HepG2 (cell line): Measurements from ENCODE around the gene CHN2. TPM values are rescaled to one million over a fixed set of nuclear protein-coding genes. Genes with fewer than 3 reads are reported as not detected.

Source experiments
- AGO2 ChIP-seq: fragments of 200-400 bp; formaldehyde crosslinking; optimal IDR thresholded peaks from 2 replicates; pipeline ENCODE3; 2017; ENCODE audit warnings: mild to moderate bottlenecking, low read depth, low read length, moderate library complexity
- FOXP1 ChIP-seq, 2 experiments: fragments of 450-650 bp in 1 of 2; IDR thresholded peaks; 2 replicates each; pipeline ENCODE4 v1.6.1; 2017 to 2018; ENCODE audit warnings: antibody characterized with exemption in 1 of 2
- RXRA ChIP-seq: sonication (generic); formaldehyde crosslinking; IDR thresholded peaks from 2 replicates; pipeline ENCODE4 v1.5.1; 2020; ENCODE audit warnings: missing genetic modification reagents
- SOX6 ChIP-seq, 2 experiments: fragments of 450-650 bp in 1 of 2; sonication (generic) in 1 of 2; formaldehyde crosslinking in 1 of 2; IDR thresholded peaks; 2 replicates each; pipeline versions ENCODE4 v1.4.0 to v1.6.1; 2017 to 2020; ENCODE audit warnings: antibody characterized with exemption in 1 of 2, mild to moderate bottlenecking in 1 of 2, missing genetic modification reagents in 1 of 2
- SPEN ChIP-seq: sonication (generic); formaldehyde crosslinking; IDR thresholded peaks from 2 replicates; pipeline ENCODE4 v1.5.1; 2020; ENCODE audit warnings: low read depth, mild to moderate bottlenecking, missing genetic modification reagents
- TAF1 ChIP-seq: sonication (generic); formaldehyde crosslinking; IDR thresholded peaks from 2 replicates; pipeline ENCODE4 v1.4.0; 2020; ENCODE audit warnings: missing genetic modification reagents
- ZNF17 ChIP-seq: sonication (generic); formaldehyde crosslinking; IDR thresholded peaks from 2 replicates; pipeline ENCODE4 v1.5.0; 2020; ENCODE audit warnings: mild to moderate bottlenecking, missing genetic modification reagents
- ZNF274 ChIP-seq: sonication (generic); formaldehyde crosslinking; IDR thresholded peaks from 2 replicates; pipeline ENCODE4 v1.5.1; 2020; ENCODE audit warnings: mild to moderate bottlenecking, missing genetic modification reagents
- ZNF550 ChIP-seq: sonication (generic); formaldehyde crosslinking; IDR thresholded peaks from 2 replicates; pipeline ENCODE4 v1.4.0; 2020; ENCODE audit warnings: mild to moderate bottlenecking, missing genetic modification reagents, borderline replicate concordance
- polyA plus RNA-seq, 8 experiments: library from polyadenylated mRNA; depleted of rRNA in 3 of 8; stranded (reverse) in 7 of 8; unstranded in 1 of 8; fragments of >200 nt; fragmentation: Illumina TruSeq in 4 of 8; extraction: Trizol in 4 of 8; gene quantifications; 2 replicates each; pipeline versions ENCODE4 v1.2.1 to v1.2.3, GENCODE V29; 2011 to 2016; ENCODE audit warnings: low read depth in 4 of 8, missing spikeins in 1 of 8, mixed read lengths in 1 of 8; ENCODE audit not compliant: insufficient read depth in 1 of 8
- total RNA-seq, 5 experiments: library from RNA; depleted of rRNA; stranded (reverse); fragments of >200 nt; fragmentation: Illumina TruSeq; extraction: Trizol; gene quantifications; 2 replicates each; pipeline ENCODE4 v1.2.3, GENCODE V29; 2016; ENCODE audit warnings: low read depth in 1 of 5
- TF ChIP-seq, protein P1 (sequence below): sonication (generic); formaldehyde crosslinking; IDR thresholded peaks from one replicate; pipeline ENCODE4 v1.5.1; 2020; ENCODE audit warnings: mild to moderate bottlenecking, missing genetic modification reagents; ENCODE audit errors: not compliant biosample characterization
- TF ChIP-seq, protein P2 (sequence below): sonication (generic); formaldehyde crosslinking; IDR thresholded peaks from 2 replicates; pipeline ENCODE4 v1.5.0; 2020; ENCODE audit warnings: missing genetic modification reagents
- TF ChIP-seq, protein P3 (sequence below): sonication (generic); formaldehyde crosslinking; IDR thresholded peaks from 2 replicates; pipeline ENCODE4 v1.4.0; 2020; ENCODE audit warnings: missing genetic modification reagents, low read depth, mild to moderate bottlenecking, borderline replicate concordance
- TF ChIP-seq, protein P4 (sequence below): IDR thresholded peaks from 2 replicates; pipeline ENCODE4 v1.6.1; 2016
- TF ChIP-seq, protein P5 (sequence below): sonication (generic); formaldehyde crosslinking; IDR thresholded peaks from 2 replicates; pipeline ENCODE4 v1.5.1; 2020; ENCODE audit warnings: missing genetic modification reagents, mild to moderate bottlenecking, borderline replicate concordance

CHN2 gene
- total and polyA plus RNA-seq, 2 of the 13 experiments (the other 11 are each of a cell fraction or from before 2014, with no cell fraction given): 23.5 to 30.5 TPM

DNA sequence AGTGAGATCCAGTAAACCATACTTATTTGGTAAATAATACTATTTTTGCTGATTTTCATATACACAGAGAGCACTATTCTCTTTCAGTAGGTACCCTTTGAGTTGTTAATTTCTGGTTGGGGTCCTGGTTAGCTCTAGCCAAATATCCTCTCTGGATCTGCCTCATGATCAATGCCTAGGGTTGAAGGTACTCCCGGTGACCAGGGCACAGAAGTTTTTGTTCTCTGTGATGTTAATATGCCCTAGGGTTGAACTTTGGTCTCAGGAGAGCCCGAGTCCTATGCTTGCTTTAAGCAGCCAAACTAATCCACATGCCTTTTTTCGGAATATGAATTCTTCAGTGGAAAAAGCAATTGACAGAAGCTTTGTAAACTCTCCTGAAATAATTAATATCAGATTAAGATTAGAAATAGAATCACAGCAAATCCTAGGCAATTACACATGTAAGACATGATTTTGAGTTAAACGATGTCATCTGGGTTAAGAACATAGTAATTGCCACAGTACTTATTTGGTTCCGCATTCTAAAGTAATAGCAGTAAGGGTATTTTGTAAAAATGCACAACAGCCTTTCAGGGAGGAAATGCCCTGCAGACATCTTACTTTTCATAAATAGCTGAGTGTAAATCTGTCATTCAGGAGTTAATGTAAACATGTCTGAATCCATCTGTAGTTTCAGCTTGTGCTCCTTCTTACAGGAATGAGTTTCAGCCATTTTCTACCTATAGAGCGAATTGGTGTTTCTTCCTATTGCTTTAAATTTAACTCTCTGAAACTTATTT lies 10.1 kb downstream of the CHN2 start (continued):
- TF ChIP-seq, protein P1, sequence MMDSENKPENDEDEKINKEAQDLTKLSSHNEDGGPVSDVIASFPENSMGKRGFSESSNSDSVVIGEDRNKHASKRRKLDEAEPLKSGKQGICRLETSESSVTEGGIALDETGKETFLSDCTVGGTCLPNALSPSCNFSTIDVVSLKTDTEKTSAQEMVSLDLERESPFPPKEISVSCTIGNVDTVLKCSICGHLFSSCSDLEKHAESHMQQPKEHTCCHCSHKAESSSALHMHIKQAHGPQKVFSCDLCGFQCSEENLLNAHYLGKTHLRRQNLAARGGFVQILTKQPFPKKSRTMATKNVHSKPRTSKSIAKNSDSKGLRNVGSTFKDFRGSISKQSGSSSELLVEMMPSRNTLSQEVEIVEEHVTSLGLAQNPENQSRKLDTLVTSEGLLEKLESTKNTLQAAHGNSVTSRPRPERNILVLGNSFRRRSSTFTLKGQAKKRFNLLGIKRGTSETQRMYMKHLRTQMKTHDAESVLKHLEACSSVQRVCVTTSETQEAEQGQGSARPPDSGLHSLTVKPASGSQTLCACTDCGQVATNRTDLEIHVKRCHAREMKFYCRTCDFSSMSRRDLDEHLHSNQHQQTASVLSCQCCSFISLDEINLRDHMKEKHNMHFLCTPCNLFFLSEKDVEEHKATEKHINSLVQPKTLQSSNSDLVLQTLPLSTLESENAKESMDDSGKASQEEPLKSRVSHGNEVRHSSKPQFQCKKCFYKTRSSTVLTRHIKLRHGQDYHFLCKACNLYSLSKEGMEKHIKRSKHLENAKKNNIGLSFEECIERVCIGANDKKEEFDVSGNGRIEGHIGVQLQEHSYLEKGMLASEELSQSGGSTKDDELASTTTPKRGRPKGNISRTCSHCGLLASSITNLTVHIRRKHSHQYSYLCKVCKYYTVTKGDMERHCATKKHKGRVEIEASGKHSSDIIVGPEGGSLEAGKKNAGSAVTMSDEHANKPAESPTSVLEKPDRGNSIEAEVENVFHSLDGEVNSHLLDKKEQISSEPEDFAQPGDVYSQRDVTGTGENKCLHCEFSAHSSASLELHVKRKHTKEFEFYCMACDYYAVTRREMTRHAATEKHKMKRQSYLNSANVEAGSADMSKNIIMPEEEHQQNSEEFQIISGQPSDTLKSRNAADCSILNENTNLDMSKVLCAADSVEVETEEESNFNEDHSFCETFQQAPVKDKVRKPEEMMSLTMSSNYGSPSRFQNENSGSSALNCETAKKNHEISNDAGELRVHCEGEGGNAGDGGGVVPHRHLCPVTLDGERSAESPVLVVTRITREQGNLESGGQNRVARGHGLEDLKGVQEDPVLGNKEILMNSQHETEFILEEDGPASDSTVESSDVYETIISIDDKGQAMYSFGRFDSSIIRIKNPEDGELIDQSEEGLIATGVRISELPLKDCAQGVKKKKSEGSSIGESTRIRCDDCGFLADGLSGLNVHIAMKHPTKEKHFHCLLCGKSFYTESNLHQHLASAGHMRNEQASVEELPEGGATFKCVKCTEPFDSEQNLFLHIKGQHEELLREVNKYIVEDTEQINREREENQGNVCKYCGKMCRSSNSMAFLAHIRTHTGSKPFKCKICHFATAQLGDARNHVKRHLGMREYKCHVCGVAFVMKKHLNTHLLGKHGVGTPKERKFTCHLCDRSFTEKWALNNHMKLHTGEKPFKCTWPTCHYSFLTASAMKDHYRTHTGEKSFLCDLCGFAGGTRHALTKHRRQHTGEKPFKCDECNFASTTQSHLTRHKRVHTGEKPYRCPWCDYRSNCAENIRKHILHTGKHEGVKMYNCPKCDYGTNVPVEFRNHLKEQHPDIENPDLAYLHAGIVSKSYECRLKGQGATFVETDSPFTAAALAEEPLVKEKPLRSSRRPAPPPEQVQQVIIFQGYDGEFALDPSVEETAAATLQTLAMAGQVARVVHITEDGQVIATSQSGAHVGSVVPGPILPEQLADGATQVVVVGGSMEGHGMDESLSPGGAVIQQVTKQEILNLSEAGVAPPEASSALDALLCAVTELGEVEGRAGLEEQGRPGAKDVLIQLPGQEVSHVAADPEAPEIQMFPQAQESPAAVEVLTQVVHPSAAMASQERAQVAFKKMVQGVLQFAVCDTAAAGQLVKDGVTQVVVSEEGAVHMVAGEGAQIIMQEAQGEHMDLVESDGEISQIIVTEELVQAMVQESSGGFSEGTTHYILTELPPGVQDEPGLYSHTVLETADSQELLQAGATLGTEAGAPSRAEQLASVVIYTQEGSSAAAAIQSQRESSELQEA (CRISPR knock-in tag): no peak
- TF ChIP-seq SOX6 (IDR thresholded peaks at IDR 0.05) (no peak), SOX6 (CRISPR knock-in tag; IDR thresholded peaks at IDR 0.05) (peak; percentile 77), ZNF550 (CRISPR knock-in tag) (no peak), TAF1 (CRISPR knock-in tag) (no peak), RXRA (CRISPR knock-in tag) (no peak), ZNF274 (no peak), ZNF17 (CRISPR knock-in tag) (no peak), SPEN (no peak), FOXP1 (IDR thresholded peaks at IDR 0.05) (no peak), FOXP1 (CRISPR knock-in tag; IDR thresholded peaks at IDR 0.05) (peak; percentile 31; the same call in 1 of the 2 replicates), AGO2 (no peak)
- TF ChIP-seq, protein P2, sequence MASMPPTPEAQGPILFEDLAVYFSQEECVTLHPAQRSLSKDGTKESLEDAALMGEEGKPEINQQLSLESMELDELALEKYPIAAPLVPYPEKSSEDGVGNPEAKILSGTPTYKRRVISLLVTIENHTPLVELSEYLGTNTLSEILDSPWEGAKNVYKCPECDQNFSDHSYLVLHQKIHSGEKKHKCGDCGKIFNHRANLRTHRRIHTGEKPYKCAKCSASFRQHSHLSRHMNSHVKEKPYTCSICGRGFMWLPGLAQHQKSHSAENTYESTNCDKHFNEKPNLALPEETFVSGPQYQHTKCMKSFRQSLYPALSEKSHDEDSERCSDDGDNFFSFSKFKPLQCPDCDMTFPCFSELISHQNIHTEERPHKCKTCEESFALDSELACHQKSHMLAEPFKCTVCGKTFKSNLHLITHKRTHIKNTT: no peak
- TF ChIP-seq, protein P3, sequence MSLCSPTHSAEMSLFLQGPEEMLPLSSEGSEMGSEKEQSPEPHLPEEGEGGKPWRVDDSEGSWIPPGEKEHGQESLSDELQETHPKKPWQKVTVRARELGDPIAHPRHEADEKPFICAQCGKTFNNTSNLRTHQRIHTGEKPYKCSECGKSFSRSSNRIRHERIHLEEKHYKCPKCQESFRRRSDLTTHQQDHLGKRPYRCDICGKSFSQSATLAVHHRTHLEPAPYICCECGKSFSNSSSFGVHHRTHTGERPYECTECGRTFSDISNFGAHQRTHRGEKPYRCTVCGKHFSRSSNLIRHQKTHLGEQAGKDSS (CRISPR knock-in tag): no peak
- TF ChIP-seq, protein P4, sequence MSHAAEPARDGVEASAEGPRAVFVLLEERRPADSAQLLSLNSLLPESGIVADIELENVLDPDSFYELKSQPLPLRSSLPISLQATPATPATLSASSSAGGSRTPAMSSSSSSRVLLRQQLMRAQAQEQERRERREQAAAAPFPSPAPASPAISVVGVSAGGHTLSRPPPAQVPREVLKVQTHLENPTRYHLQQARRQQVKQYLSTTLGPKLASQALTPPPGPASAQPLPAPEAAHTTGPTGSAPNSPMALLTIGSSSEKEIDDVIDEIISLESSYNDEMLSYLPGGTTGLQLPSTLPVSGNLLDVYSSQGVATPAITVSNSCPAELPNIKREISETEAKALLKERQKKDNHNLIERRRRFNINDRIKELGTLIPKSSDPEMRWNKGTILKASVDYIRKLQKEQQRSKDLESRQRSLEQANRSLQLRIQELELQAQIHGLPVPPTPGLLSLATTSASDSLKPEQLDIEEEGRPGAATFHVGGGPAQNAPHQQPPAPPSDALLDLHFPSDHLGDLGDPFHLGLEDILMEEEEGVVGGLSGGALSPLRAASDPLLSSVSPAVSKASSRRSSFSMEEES: no peak
- TF ChIP-seq, protein P5, sequence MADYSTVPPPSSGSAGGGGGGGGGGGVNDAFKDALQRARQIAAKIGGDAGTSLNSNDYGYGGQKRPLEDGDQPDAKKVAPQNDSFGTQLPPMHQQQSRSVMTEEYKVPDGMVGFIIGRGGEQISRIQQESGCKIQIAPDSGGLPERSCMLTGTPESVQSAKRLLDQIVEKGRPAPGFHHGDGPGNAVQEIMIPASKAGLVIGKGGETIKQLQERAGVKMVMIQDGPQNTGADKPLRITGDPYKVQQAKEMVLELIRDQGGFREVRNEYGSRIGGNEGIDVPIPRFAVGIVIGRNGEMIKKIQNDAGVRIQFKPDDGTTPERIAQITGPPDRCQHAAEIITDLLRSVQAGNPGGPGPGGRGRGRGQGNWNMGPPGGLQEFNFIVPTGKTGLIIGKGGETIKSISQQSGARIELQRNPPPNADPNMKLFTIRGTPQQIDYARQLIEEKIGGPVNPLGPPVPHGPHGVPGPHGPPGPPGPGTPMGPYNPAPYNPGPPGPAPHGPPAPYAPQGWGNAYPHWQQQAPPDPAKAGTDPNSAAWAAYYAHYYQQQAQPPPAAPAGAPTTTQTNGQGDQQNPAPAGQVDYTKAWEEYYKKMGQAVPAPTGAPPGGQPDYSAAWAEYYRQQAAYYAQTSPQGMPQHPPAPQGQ (CRISPR knock-in tag): no peak
